H1 (cell line): ENCODE results near the gene ANK2. TPM values are rescaled to one million over a fixed set of nuclear protein-coding genes. Genes with fewer than 3 reads are reported as not detected.

Experiments used
- CTCF ChIA-PET: fragments of 300-600 bp; sonication (Branson Sonifier 250); formaldehyde crosslinking; loops from one replicate; lab custom pipeline; 2021; ENCODE audit not compliant: partially characterized antibody; lab: Charles Lee
- POLR2A ChIA-PET: fragments of 300-600 bp; sonication (Branson Sonifier 250); formaldehyde crosslinking; loops from one replicate; lab custom pipeline; 2021; ENCODE audit warnings: inconsistent platforms; ENCODE audit not compliant: partially characterized antibody; lab: Charles Lee
- DNase-seq, 2 experiments: peaks; one replicate each; pipeline versions ENCODE4 v3.0.0 to v3.0.0-alpha.2; 2010 to 2022; ENCODE audit warnings: low spot score in 2 of 2, low read depth in 1 of 2, mixed read lengths in 1 of 2
- FAIRE-seq: peaks from 2 replicates; lab custom pipeline; 2011; peaks lifted over from hg19 to GRCh38; lab: Jason Lieb, UNC
- H2AFZ ChIP-seq: 2 replicates; pipeline ENCODE4 v1.8.1; 2012; ENCODE audit warnings: low read length, inconsistent platforms
- H2AK5ac ChIP-seq: 2 replicates; pipeline ENCODE4 v1.6.1; 2013; ENCODE audit warnings: low read depth, low read length
- H2BK120ac ChIP-seq: replicated peaks from 2 replicates; pipeline ENCODE3; 2013; ENCODE audit warnings: low read depth, low read length, inconsistent platforms
- H2BK12ac ChIP-seq: 2 replicates; pipeline ENCODE4 v1.6.1; 2013; ENCODE audit warnings: low read depth, low read length
- H2BK15ac ChIP-seq: 2 replicates; pipeline ENCODE4 v1.6.1; 2013; ENCODE audit warnings: low read length
- H2BK20ac ChIP-seq: 2 replicates; pipeline ENCODE4 v1.6.1; 2013; ENCODE audit warnings: low read length
- H2BK5ac ChIP-seq: 2 replicates; pipeline ENCODE4 v1.6.1; 2013; ENCODE audit warnings: low read depth, low read length
- H3K14ac ChIP-seq: 2 replicates; pipeline ENCODE4 v1.6.1; 2013; ENCODE audit warnings: inconsistent platforms; ENCODE audit not compliant: insufficient read length
- H3K18ac ChIP-seq: 2 replicates; pipeline ENCODE4 v1.6.1; 2013; ENCODE audit warnings: low read length; ENCODE audit errors: extremely low read depth
- H3K23ac ChIP-seq: 2 replicates; pipeline ENCODE4 v1.6.1; 2013; ENCODE audit warnings: inconsistent platforms; ENCODE audit not compliant: insufficient read length
- H3K23me2 ChIP-seq: 2 replicates; pipeline ENCODE4 v1.6.1; 2013; ENCODE audit warnings: low read depth, low read length
- H3K27ac ChIP-seq: 2 replicates; pipeline ENCODE4 v1.6.1; 2011; ENCODE audit warnings: low read depth, low read length, inconsistent platforms
- H3K27me3 ChIP-seq, 4 experiments: replicated peaks in 1 of 4; 1 replicate in 1 of 4; 2 replicates in 3 of 4; pipeline versions ENCODE4 v1.6.1 to v1.8.1; 2011 to 2013; ENCODE audit warnings: low read length in 3 of 4, mild to moderate bottlenecking in 3 of 4, inconsistent platforms in 2 of 4, mixed read lengths in 2 of 4, moderate library complexity in 1 of 4; ENCODE audit not compliant: control insufficient read depth in 3 of 4, insufficient read depth in 3 of 4; ENCODE audit errors: extremely low read depth in 1 of 4
- H3K36me3 ChIP-seq, 4 experiments: 2 replicates each; pipeline versions ENCODE4 v1.6.1 to v1.8.1; 2011 to 2013; ENCODE audit warnings: mild to moderate bottlenecking in 4 of 4, low read length in 3 of 4, moderate library complexity in 2 of 4, control low read depth in 1 of 4, inconsistent platforms in 1 of 4; ENCODE audit not compliant: insufficient read depth in 4 of 4, control insufficient read depth in 2 of 4
- H3K4ac ChIP-seq: replicated peaks from 2 replicates; pipeline ENCODE3; 2013; ENCODE audit warnings: low read length, low read depth, mixed read lengths, inconsistent platforms; ENCODE audit not compliant: insufficient read length
- H3K4me1 ChIP-seq, 4 experiments: replicated peaks in 1 of 4; 1 replicate in 1 of 4; 2 replicates in 3 of 4; pipeline versions ENCODE4 v1.6.1 to v1.8.1; 2011 to 2013; ENCODE audit warnings: low read length in 3 of 4, inconsistent platforms in 2 of 4, mixed read lengths in 1 of 4; ENCODE audit not compliant: insufficient read depth in 4 of 4, control insufficient read depth in 3 of 4
- H3K4me2 ChIP-seq, 2 experiments: 2 replicates each; pipeline versions ENCODE4 v1.6.1 to v1.8.1; 2011 to 2013; ENCODE audit warnings: low read depth in 2 of 2, low read length in 2 of 2, control low read depth in 1 of 2, inconsistent platforms in 1 of 2, mild to moderate bottlenecking in 1 of 2; ENCODE audit not compliant: insufficient read depth in 1 of 2
- H3K4me3 ChIP-seq, 4 experiments: fragments of 200-600, 300-600 bp in 1 of 4; sonication (generic), shearing (Covaris generic), sonication (Bioruptor Twin) in 1 of 4; 2 replicates each; pipeline versions ENCODE4 v1.5.1 to v1.8.1; 2011 to 2016; ENCODE audit warnings: low read length in 4 of 4, low read depth in 3 of 4, control low read depth in 2 of 4, inconsistent platforms in 2 of 4, mild to moderate bottlenecking in 2 of 4, mixed read lengths in 1 of 4, moderate library complexity in 1 of 4; ENCODE audit not compliant: insufficient read depth in 2 of 4; ENCODE audit errors: extremely low read depth in 1 of 4
- H3K56ac ChIP-seq: replicated peaks from 2 replicates; pipeline ENCODE3; 2013; ENCODE audit warnings: low read depth, mild to moderate bottlenecking, mixed read lengths, low read length, inconsistent platforms; ENCODE audit not compliant: insufficient read length
- H3K79me1 ChIP-seq: 2 replicates; pipeline ENCODE4 v1.6.1; 2013; ENCODE audit warnings: low read depth, low read length, control low read depth
- H3K79me2 ChIP-seq, 2 experiments: 2 replicates each; pipeline versions ENCODE4 v1.6.1 to v1.8.1; 2012 to 2013; ENCODE audit warnings: low read length in 2 of 2, mild to moderate bottlenecking in 2 of 2, inconsistent platforms in 1 of 2; ENCODE audit not compliant: insufficient read depth in 2 of 2, control insufficient read depth in 1 of 2
- H3K9ac ChIP-seq, 4 experiments: replicated peaks in 1 of 4; 1 replicate in 1 of 4; 2 replicates in 3 of 4; pipeline versions ENCODE4 v1.6.1 to v1.8.1; 2011 to 2013; ENCODE audit warnings: low read depth in 3 of 4, low read length in 3 of 4, control low read depth in 2 of 4, mild to moderate bottlenecking in 2 of 4, moderate library complexity in 2 of 4, inconsistent platforms in 1 of 4; ENCODE audit errors: extremely low read depth in 1 of 4
- H3K9me3 ChIP-seq, 2 experiments: 2 replicates each; pipeline versions ENCODE4 v1.6.1 to v1.8.1; 2012 to 2013; ENCODE audit warnings: mild to moderate bottlenecking in 2 of 2, moderate library complexity in 2 of 2, control low read depth in 1 of 2, inconsistent platforms in 1 of 2, low read depth in 1 of 2, low read length in 1 of 2, mixed read lengths in 1 of 2; ENCODE audit not compliant: insufficient read depth in 2 of 2
- H4K20me1 ChIP-seq, 2 experiments: replicated peaks in 1 of 2; 2 replicates each; pipeline versions ENCODE3 to v1.8.1; 2011 to 2013; ENCODE audit warnings: inconsistent platforms in 2 of 2, low read length in 2 of 2, mild to moderate bottlenecking in 1 of 2; ENCODE audit not compliant: insufficient read depth in 2 of 2, control insufficient read depth in 1 of 2
- H4K5ac ChIP-seq: 2 replicates; pipeline ENCODE4 v1.6.1; 2013; ENCODE audit warnings: low read length, low read depth, mixed read lengths, inconsistent platforms; ENCODE audit not compliant: insufficient read length
- H4K8ac ChIP-seq: 2 replicates; pipeline ENCODE4 v1.8.0; 2013; ENCODE audit warnings: mild to moderate bottlenecking, moderate library complexity, low read length, inconsistent platforms; ENCODE audit not compliant: insufficient read depth; ENCODE audit errors: extremely low read depth
- H4K91ac ChIP-seq: replicated peaks from 2 replicates; pipeline ENCODE3; 2013; ENCODE audit warnings: low read length, mixed read lengths, inconsistent platforms; ENCODE audit not compliant: insufficient read length
- BRCA1 ChIP-seq: IDR thresholded peaks from 2 replicates; pipeline ENCODE4 v1.6.1; 2012; ENCODE audit warnings: low read depth, low read length, improper control_type of control experiment
- CTBP2 ChIP-seq: IDR thresholded peaks from 2 replicates; pipeline ENCODE4 v1.7.0; 2011; ENCODE audit warnings: borderline replicate concordance, mild to moderate bottlenecking, moderate library complexity, mixed read lengths, low read length; ENCODE audit not compliant: insufficient read depth, insufficient read length
- E2F6 ChIP-seq: IDR thresholded peaks from 2 replicates; pipeline ENCODE4 v1.6.1; 2012; ENCODE audit warnings: inconsistent platforms
- JUND ChIP-seq: IDR thresholded peaks from 2 replicates; pipeline ENCODE4 v1.6.1; 2011; ENCODE audit warnings: mild to moderate bottlenecking, improper control_type of control experiment, low read length
- NANOG ChIP-seq: IDR thresholded peaks from 2 replicates; pipeline ENCODE4 v1.6.1; 2011; ENCODE audit warnings: low read length, low read depth, mild to moderate bottlenecking, inconsistent platforms; ENCODE audit not compliant: insufficient read depth, poor library complexity, severe bottlenecking
- RAD21 ChIP-seq, 2 experiments: IDR thresholded peaks in 1 of 2; conservative IDR thresholded peaks in 1 of 2; 2 replicates each; pipeline ENCODE4 v1.6.1; 2011; ENCODE audit warnings: low read depth in 2 of 2, low read length in 2 of 2, improper control_type of control experiment in 1 of 2, inconsistent platforms in 1 of 2, mild to moderate bottlenecking in 1 of 2, moderate library complexity in 1 of 2
- RNF2 ChIP-seq: fragments of 200-900, 300-1000 bp; sonication (generic); IDR thresholded peaks from 2 replicates; pipeline ENCODE4 v1.7.1; 2016; ENCODE audit warnings: borderline replicate concordance, low read depth, mild to moderate bottlenecking, antibody characterized with exemption, low read length; ENCODE audit not compliant: poor library complexity, severe bottlenecking; ENCODE audit errors: missing control alignments
- SP4 ChIP-seq: IDR thresholded peaks from 2 replicates; pipeline ENCODE4 v1.6.1; 2012; ENCODE audit warnings: low read length, inconsistent platforms
- SRF ChIP-seq: IDR thresholded peaks from 2 replicates; pipeline ENCODE4 v1.6.1; 2011; ENCODE audit warnings: mild to moderate bottlenecking, low read depth, low read length, moderate library complexity
- SUZ12 ChIP-seq: fragments of 200-600 bp; sonication (generic); IDR thresholded peaks from 2 replicates; pipeline ENCODE4 v1.6.1; 2012; ENCODE audit warnings: mild to moderate bottlenecking, inconsistent platforms, low read length, moderate library complexity, mixed read lengths
- USF2 ChIP-seq: IDR thresholded peaks from 2 replicates; pipeline ENCODE4 v1.6.1; 2011; ENCODE audit warnings: low read length, improper control_type of control experiment
- WGBS, 2 experiments: shearing (Covaris generic) in 1 of 2; methylation state at CpG; one replicate each; pipeline versions ENCODE4 v1.1.6 to v1.1.7; 2013 to 2015; ENCODE audit warnings: low lambda C conversion rate in 2 of 2, mixed read lengths in 2 of 2, inconsistent platforms in 1 of 2, low coverage in 1 of 2, missing lambda C conversion rate in 1 of 2; ENCODE audit not compliant: insufficient replicate concordance in 2 of 2, insufficient coverage in 1 of 2, insufficient read length in 1 of 2; ENCODE audit errors: extremely low coverage in 1 of 2, missing lambda C conversion rate in 1 of 2; 5-methylcytosine and 5-hydroxymethylcytosine counted together
- polyA plus RNA-seq, 7 experiments: library from polyadenylated mRNA; depleted of rRNA in 3 of 7; stranded (reverse) in 5 of 7; unstranded in 2 of 7; fragments of >200 nt in 5 of 7; fragments of 200-250 nt in 2 of 7; gene quantifications; 1 replicate in 5 of 7; 2 replicates in 1 of 7; 4 replicates in 1 of 7; pipeline versions ENCODE4 v1.2.1 to v1.2.3, GENCODE V29; 2011 to 2013; ENCODE audit warnings: missing spikeins in 2 of 7, mixed read lengths in 2 of 7
- total RNA-seq: library from RNA; stranded (reverse); fragmentation: NEBNext Ultra II Directional; extraction: Animal tissue kit (Norgen Biotek cat#: 25700); gene quantifications from 2 replicates; pipeline ENCODE4 v1.2.1, GENCODE V29; 2021

ANK2 gene
- total and polyA plus RNA-seq, 2 of the 8 experiments (the other 6 are each of a cell fraction or from before 2014, with no cell fraction given) = 14.2 to 35.1 TPM

GRCh38 chr4:113008716-113009115, 40.7 kb upstream of the ANK2 start:
- Histone ChIP-seq H3K79me2 (no peaks in the 10 kb centered on the region), H3K4me3 (no peak overlapping the region), H3K36me3 (no peaks in the 10 kb centered on the region), H3K23me2 (no peaks in the 10 kb centered on the region), H2BK5ac (no peak overlapping the region), H2AFZ (no peak overlapping the region), H3K4ac (no peak overlapping the region), H3K79me1 (no peaks in the 10 kb centered on the region), H3K27ac (no peak overlapping the region), H3K23ac (no peak overlapping the region), H2BK20ac (no peak overlapping the region), H3K9ac (no peak overlapping the region), H3K56ac (no peak overlapping the region), H4K5ac (no peak overlapping the region), H4K8ac (no peak overlapping the region), H3K9me3 (no peaks in the 10 kb centered on the region), H3K18ac (no peak overlapping the region), H3K27me3 (no peaks in the 10 kb centered on the region), H3K4me2 (no peak overlapping the region), H2BK15ac (no peak overlapping the region), H2BK120ac (no peak overlapping the region), H3K14ac (no peak overlapping the region), H3K4me1 (no peaks in the 10 kb centered on the region; a peak in 1 of 7 replicates), H2AK5ac (no peak overlapping the region), H4K20me1 (no peaks in the 10 kb centered on the region), H2BK12ac (no peak overlapping the region), H4K91ac (no peak overlapping the region)
- ChIA-PET POLR2A (no interaction called here), CTCF (interaction anchor here (1.2 to 3.5 kb wide), 4 partner anchors 8 to 57 kb away, joined by 3 to 12 read pairs (median 8); no protein-coding TSS in a partner anchor)
- WGBS, 2 experiments = 76% methylated on average over 2 of the region's 2 CpGs; no CpG with 5 or more reads in 1 of the 2 experiments
- no peak for FAIRE-seq
- DNase-seq = no peak
- TF ChIP-seq SRF (no peak), SUZ12 (no peak), JUND (no peak), RAD21 (IDR thresholded peaks at IDR 0.05 in 1 of 2, conservative IDR thresholded peaks at IDR 0.05 in 1 of 2; ENCODE audit: low read depth in 2 of 2, low read length in 2 of 2) (no peak), RNF2 (no peak), USF2 (no peak), SP4 (no peak), CTBP2 (no peak), NANOG (no peak), BRCA1 (no peak), E2F6 (no peak)
